ENCODE results near the gene PHF2.

Gene PHF2

GRCh38 chr9:93724852-93725251 lies 148.5 kb downstream of the PHF2 start:
- DNase-seq (ENCODE audit: low read depth, low spot score), result no peak
- no peak overlapping the region for H3K27ac ChIP-seq

DNA sequence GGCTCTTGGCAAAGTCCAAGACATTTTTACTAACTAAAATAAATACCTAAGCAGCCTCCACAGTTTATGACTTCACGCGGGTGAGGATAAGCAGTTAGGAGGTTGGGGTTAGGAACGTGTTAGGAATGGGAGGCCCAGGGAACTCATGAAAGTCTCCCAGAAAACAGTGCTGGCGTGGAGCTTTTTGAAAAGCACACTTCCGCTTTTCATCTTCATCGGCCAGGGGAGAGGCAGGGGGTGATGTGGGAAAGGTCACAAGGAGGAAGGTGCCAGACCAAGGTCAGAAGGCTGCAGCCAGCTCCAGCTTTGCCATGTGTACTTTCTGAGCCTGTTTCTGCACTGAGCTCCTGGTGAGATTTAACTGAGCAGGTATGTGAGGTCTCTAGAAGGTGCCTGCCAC lies 149.0 kb downstream of the PHF2 start:
- DNase-seq (ENCODE audit: low read depth, low spot score), result no peak
- H3K27ac ChIP-seq, result no peak overlapping the region

DNA sequence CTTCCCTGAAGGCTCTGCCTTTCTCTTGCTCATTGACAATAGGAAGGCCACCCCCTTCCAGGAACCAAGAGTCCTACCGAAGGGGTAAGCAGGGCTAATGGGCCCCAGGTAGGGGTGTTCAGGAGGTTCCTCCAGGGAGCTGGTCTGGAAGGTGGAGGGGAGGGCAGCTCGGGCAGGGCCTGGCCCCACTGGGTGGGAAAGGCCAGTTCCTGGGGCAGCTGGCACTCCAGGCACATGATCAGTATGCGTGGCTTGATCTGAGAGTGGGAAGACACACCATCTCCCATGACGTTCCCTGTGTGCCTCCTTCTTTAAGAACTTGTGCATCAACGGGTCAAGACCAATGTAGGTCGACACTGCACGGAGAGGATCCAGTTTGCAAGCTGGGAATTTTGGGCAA lies 149.8 kb downstream of the PHF2 start:
- DNase-seq (ENCODE audit: low read depth, low spot score), result no peak

More for the DNA sequence above, 149.8 kb downstream of the PHF2 start:
- no peak overlapping the region for H3K27ac ChIP-seq

All from epithelial cell of prostate (primary cell).